ENCODE results near the gene POMP.

POMP gene

GRCh38 chr13:28615916-28616446 lies 42.9 kb upstream of the POMP start:
- no peak for DNase-seq (ENCODE audit: low read depth)
- H3K4me3 ChIP-seq (ENCODE audit: control insufficient read depth, low read depth, low read length) = no peak overlapping the region
- TF ChIP-seq CTCF (IDR thresholded peaks at IDR 0.05; ENCODE audit: control insufficient read depth, insufficient read depth, low read depth, low read length, missing control alignments) = no peak

GRCh38 chr13:28618230-28618994 lies 40.5 kb upstream of the POMP start:
- TF ChIP-seq CTCF (IDR thresholded peaks at IDR 0.05; ENCODE audit: control insufficient read depth, insufficient read depth, low read depth, low read length, missing control alignments) = no peak
- DNase-seq (ENCODE audit: low read depth) = no peak
- H3K4me3 ChIP-seq (ENCODE audit: control insufficient read depth, low read depth, low read length) = no peak overlapping the region

DNA sequence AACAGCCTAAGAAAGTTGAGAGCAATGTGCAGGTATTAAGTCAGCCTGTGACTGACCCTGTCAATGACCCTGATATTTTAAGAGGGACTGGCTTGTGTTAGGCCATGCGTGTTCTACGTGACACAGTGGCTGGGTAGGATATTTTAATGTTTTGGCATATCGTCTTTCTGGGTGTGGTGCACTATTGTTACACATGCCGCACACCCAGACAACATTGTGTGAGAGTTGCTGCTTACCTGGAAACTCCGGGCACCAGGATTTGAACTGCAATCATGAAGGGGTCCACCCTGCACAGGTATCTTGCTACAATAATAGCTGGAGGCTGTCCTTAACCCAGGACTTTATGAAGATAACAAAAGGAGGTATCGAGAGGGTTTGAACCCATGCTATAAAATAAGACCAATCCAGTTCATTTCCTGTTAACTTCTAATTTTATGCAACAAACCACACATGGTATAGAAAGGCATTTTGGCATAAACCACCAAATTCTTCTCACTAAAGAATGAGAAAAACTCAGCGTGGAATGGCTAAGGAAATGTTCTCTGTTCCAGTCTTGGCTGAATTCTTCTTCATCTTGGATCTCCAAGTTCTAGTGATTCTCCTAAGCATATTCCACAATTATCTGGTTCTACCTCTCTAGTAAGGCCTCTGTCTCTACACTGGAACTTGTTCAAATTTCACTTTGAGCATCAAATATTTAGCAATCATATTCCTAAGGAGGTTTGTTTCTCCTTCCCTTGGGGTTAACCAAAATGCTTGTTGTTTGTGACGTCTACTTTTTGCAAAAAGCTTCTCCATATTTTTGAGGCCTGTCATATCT lies 38.7 kb upstream of the POMP start:
- H3K4me3 ChIP-seq (ENCODE audit: control insufficient read depth, low read depth, low read length) = no peak overlapping the region
- no peak for DNase-seq (ENCODE audit: low read depth)
- TF ChIP-seq CTCF (IDR thresholded peaks at IDR 0.05; ENCODE audit: control insufficient read depth, insufficient read depth, low read depth, low read length, missing control alignments) = no peak

GRCh38 chr13:28621449-28621848 lies 37.5 kb upstream of the POMP start:
- no peak for TF ChIP-seq CTCF (IDR thresholded peaks at IDR 0.05; ENCODE audit: control insufficient read depth, insufficient read depth, low read depth, low read length, missing control alignments)
- H3K4me3 ChIP-seq (ENCODE audit: control insufficient read depth, low read depth, low read length) = no peak overlapping the region
- no peak for DNase-seq (ENCODE audit: low read depth)

GRCh38 chr13:28622286-28622685 lies 36.6 kb upstream of the POMP start:
- DNase-seq (ENCODE audit: low read depth) = no peak
- TF ChIP-seq CTCF (IDR thresholded peaks at IDR 0.05; ENCODE audit: control insufficient read depth, insufficient read depth, low read depth, low read length, missing control alignments) = no peak
- no peak overlapping the region for H3K4me3 ChIP-seq (ENCODE audit: control insufficient read depth, low read depth, low read length)

DNA sequence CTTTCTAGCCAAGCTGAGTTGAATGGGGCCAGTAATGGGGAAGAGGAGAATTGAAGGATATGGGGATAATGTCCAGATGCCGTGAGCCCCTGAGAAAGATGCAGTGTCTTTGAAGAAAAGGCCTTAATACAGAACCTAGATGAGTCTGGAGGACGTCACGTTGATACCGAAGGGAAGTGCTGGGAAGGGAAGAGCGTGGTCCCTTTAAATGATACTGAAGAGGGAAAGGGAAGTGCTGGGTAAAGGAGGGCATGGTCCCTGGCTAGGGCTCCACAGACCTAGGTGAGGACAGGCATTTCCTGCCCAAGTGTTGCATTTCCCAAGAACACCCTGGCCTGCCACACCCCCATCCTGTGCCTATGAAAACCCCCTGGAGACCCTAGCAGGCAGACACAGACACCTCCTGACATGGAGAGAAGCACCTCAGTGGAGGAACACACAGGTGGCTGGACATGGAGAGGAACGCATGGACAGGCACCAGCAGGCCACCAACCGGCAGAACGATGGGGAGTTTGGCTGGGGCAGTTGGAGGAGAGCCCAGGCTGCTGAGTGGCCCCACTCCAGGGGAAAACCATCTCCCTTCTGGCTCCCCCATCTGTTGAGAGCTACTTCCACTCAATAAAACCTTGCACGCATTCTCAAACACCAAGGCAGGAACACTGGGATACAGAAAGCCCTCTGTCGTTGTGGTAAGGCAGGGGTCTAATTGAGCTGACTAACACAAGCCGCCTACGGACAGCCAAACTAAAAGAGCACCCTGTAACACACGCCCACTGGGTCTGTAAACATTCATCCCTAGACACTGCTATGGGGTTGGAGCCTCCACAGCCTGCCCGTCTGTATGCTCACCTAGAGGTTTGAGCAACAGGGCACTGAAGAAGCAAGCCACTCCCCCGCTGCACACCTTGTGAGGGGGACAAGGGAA lies 34.9 kb upstream of the POMP start:
- no peak overlapping the region for H3K4me3 ChIP-seq (ENCODE audit: control insufficient read depth, low read depth, low read length)
- no peak for TF ChIP-seq CTCF (IDR thresholded peaks at IDR 0.05; ENCODE audit: control insufficient read depth, insufficient read depth, low read depth, low read length, missing control alignments)
- DNase-seq (ENCODE audit: low read depth) = no peak

Measured in AG09309 (cell line).